HepG2 (cell line): ENCODE measurements around the gene KIF9. TPM values are rescaled to one million over a fixed set of nuclear protein-coding genes. Genes with fewer than 3 reads are reported as not detected.

Source experiments
- ATAC-seq: fragments of 200-7000 bp; cut with Tn5 transposase; 3 replicates; pipeline ENCODE4 v1.9.1; 2020; ENCODE audit warnings: mild to moderate bottlenecking, moderate library complexity
- BruUV-seq: library from RNA; stranded (reverse); fragments of 400-500 nt; replicated peaks from 2 replicates; lab custom pipeline; 2021; lab: Mats Ljungman, UMichigan
- CTCF ChIA-PET: fragments of 300-600 bp; formaldehyde crosslinking; extraction: SDS; loops from one replicate; lab custom pipeline; 2021; ENCODE audit warnings: low total read pairs, inconsistent platforms, low intra/inter-chr PET ratio; lab: Yijun Ruan, JAX
- POLR2A ChIA-PET: fragments of 350-600 bp; sonication (Branson Sonifier 250); formaldehyde crosslinking; loops from one replicate; lab custom pipeline; 2020; ENCODE audit warnings: antibody characterized with exemption, inconsistent platforms; lab: Yijun Ruan, JAX
- DNase-seq: peaks from one replicate; pipeline ENCODE4 v3.0.0-alpha.2; 2015; ENCODE audit warnings: low spot score
- FAIRE-seq: peaks from 3 replicates; lab custom pipeline; 2011; peaks lifted over from hg19 to GRCh38; lab: Jason Lieb, UNC
- H2AFZ ChIP-seq: one replicate; pipeline ENCODE4 v1.6.1; 2011; ENCODE audit warnings: low read length, inconsistent platforms
- H3K27ac ChIP-seq: fragments of 300-600 bp; 3 replicates; pipeline ENCODE4 v1.8.0; 2011; ENCODE audit warnings: mixed run types, mild to moderate bottlenecking, mixed read lengths, low read length, inconsistent platforms; ENCODE audit not compliant: insufficient read depth; ENCODE audit errors: extremely low read length
- H3K27me3 ChIP-seq, 2 experiments: fragments of 200-600 bp in 1 of 2; 2 replicates in 1 of 2; 3 replicates in 1 of 2; pipeline versions ENCODE4 v1.6.0 to v1.8.0; 2011; ENCODE audit warnings: low read length in 2 of 2, mild to moderate bottlenecking in 2 of 2, moderate library complexity in 2 of 2, inconsistent platforms in 1 of 2; ENCODE audit not compliant: insufficient read depth in 2 of 2, control insufficient read depth in 1 of 2
- H3K36me3 ChIP-seq, 2 experiments: fragments of 200-600 bp in 1 of 2; replicated peaks in 1 of 2; 2 replicates in 1 of 2; 3 replicates in 1 of 2; pipeline versions ENCODE4 v1.5.1 to v1.8.0; 2011; ENCODE audit warnings: low read length in 2 of 2, inconsistent platforms in 1 of 2; ENCODE audit not compliant: insufficient read depth in 2 of 2, control insufficient read depth in 1 of 2
- H3K4me1 ChIP-seq: 2 replicates; pipeline ENCODE4 v1.5.1; 2012; ENCODE audit warnings: low read length, inconsistent platforms; ENCODE audit not compliant: insufficient read depth
- H3K4me2 ChIP-seq: 2 replicates; pipeline ENCODE4 v1.6.0; 2011; ENCODE audit warnings: low read depth, low read length, inconsistent platforms
- H3K4me3 ChIP-seq, 3 experiments: fragments of 200-600 bp in 1 of 3; sonication (generic), shearing (Covaris generic) in 1 of 3; replicated peaks in 1 of 3; 2 replicates each; pipeline ENCODE4 v1.5.1; 2011 to 2016; ENCODE audit warnings: low read length in 3 of 3, inconsistent platforms in 2 of 3, low read depth in 2 of 3, mild to moderate bottlenecking in 2 of 3, control low read depth in 1 of 3, mixed read lengths in 1 of 3; ENCODE audit not compliant: insufficient read depth in 1 of 3
- H3K79me2 ChIP-seq: one replicate; pipeline ENCODE4 v1.6.1; 2011; ENCODE audit warnings: low read length, inconsistent platforms; ENCODE audit not compliant: insufficient read depth
- H3K9ac ChIP-seq: 2 replicates; pipeline ENCODE4 v1.6.0; 2011; ENCODE audit warnings: mild to moderate bottlenecking, low read depth, low read length, inconsistent platforms; ENCODE audit not compliant: insufficient read depth
- H3K9me3 ChIP-seq: 2 replicates; pipeline ENCODE4 v1.5.1; 2012; ENCODE audit warnings: mild to moderate bottlenecking, low read length
- H4K20me1 ChIP-seq: 2 replicates; pipeline ENCODE4 v1.6.0; 2011; ENCODE audit warnings: inconsistent platforms, mild to moderate bottlenecking, low read length, moderate library complexity; ENCODE audit not compliant: insufficient read depth
- BATF2 ChIP-seq: sonication (generic); formaldehyde crosslinking; IDR thresholded peaks from 2 replicates; pipeline ENCODE4 v1.8.0; 2022; ENCODE audit warnings: mild to moderate bottlenecking, missing genetic modification reagents, moderate library complexity
- DNMT3B ChIP-seq: conservative IDR thresholded peaks from 2 replicates; pipeline ENCODE4 v1.6.1; 2016; ENCODE audit warnings: missing biosample characterization, control low read depth
- EED ChIP-seq: sonication (generic); formaldehyde crosslinking; IDR thresholded peaks from 2 replicates; pipeline ENCODE4 v1.5.0; 2020; ENCODE audit warnings: mild to moderate bottlenecking, missing genetic modification reagents
- ELF3 ChIP-seq: IDR thresholded peaks from 2 replicates; pipeline ENCODE4 v1.6.1; 2016; ENCODE audit warnings: missing genetic modification reagents, missing compliant biosample characterization
- GLI4 ChIP-seq: sonication (generic); formaldehyde crosslinking; IDR thresholded peaks from 2 replicates; pipeline ENCODE4 v1.5.1; 2020; ENCODE audit warnings: missing genetic modification reagents, mild to moderate bottlenecking, moderate library complexity, borderline replicate concordance
- MXD3 ChIP-seq: IDR thresholded peaks from 2 replicates; pipeline ENCODE4 v1.6.1; 2016; ENCODE audit warnings: mild to moderate bottlenecking, missing biosample characterization, missing genetic modification reagents
- MZF1 ChIP-seq: sonication (generic); formaldehyde crosslinking; IDR thresholded peaks from 2 replicates; pipeline ENCODE4 v1.8.1; 2023; ENCODE audit warnings: mild to moderate bottlenecking, missing genetic modification reagents, borderline replicate concordance
- NONO ChIP-seq, 2 experiments: fragments of 450-650 bp in 1 of 2; sonication (generic) in 1 of 2; formaldehyde crosslinking in 1 of 2; IDR thresholded peaks in 1 of 2; conservative IDR thresholded peaks in 1 of 2; 2 replicates each; pipeline versions ENCODE4 v1.6.1 to v1.8.0; 2017 to 2022; ENCODE audit warnings: mild to moderate bottlenecking in 1 of 2, missing genetic modification reagents in 1 of 2, moderate library complexity in 1 of 2
- SNAPC2 ChIP-seq: sonication (generic); formaldehyde crosslinking; IDR thresholded peaks from 2 replicates; pipeline ENCODE4 v1.8.1; 2022; ENCODE audit warnings: mild to moderate bottlenecking, missing genetic modification reagents
- STAG1 ChIP-seq: sonication (generic); formaldehyde crosslinking; IDR thresholded peaks from 2 replicates; pipeline ENCODE4 v1.4.0; 2020; ENCODE audit warnings: missing genetic modification reagents
- SYNCRIP ChIP-seq: fragments of 200-400 bp; formaldehyde crosslinking; IDR thresholded peaks from 2 replicates; pipeline ENCODE4 v1.6.1; 2018; ENCODE audit warnings: mild to moderate bottlenecking, low read depth, low read length; ENCODE audit not compliant: insufficient read depth
- USF2 ChIP-seq, 2 experiments: sonication (generic) in 1 of 2; formaldehyde crosslinking in 1 of 2; IDR thresholded peaks; 2 replicates each; pipeline versions ENCODE4 v1.5.1 to v1.6.1; 2011 to 2020; ENCODE audit warnings: borderline replicate concordance in 1 of 2, low read depth in 1 of 2, low read length in 1 of 2, mild to moderate bottlenecking in 1 of 2, missing genetic modification reagents in 1 of 2, moderate library complexity in 1 of 2
- ZFP91 ChIP-seq: sonication (generic); formaldehyde crosslinking; IDR thresholded peaks from 2 replicates; pipeline ENCODE4 v1.9.0; 2022; ENCODE audit warnings: missing genetic modification reagents, mild to moderate bottlenecking, borderline replicate concordance
- ZNF33A ChIP-seq: sonication (generic); formaldehyde crosslinking; IDR thresholded peaks from 2 replicates; pipeline ENCODE4 v1.5.1; 2020; ENCODE audit warnings: missing genetic modification reagents, mild to moderate bottlenecking, moderate library complexity, borderline replicate concordance
- ZNF570 ChIP-seq: sonication (generic); formaldehyde crosslinking; IDR thresholded peaks from 2 replicates; pipeline ENCODE4 v1.4.0; 2020; ENCODE audit warnings: mild to moderate bottlenecking, missing genetic modification reagents, borderline replicate concordance
- ZSCAN25 ChIP-seq: sonication (generic); formaldehyde crosslinking; IDR thresholded peaks from 2 replicates; pipeline ENCODE4 v1.8.0; 2022; ENCODE audit warnings: mild to moderate bottlenecking, missing genetic modification reagents
- WGBS: methylation state at CpG from one replicate; pipeline ENCODE4 v1.1.6; 2017; ENCODE audit warnings: low lambda C conversion rate; 5-methylcytosine and 5-hydroxymethylcytosine counted together
- in situ Hi-C: cut with HindIII; loops from 2 replicates; pipeline ENCODE4 v1.10.0; 2017; ENCODE audit warnings: low pct_unique_long_range_greater_than_20kb; ENCODE audit not compliant: extremely low pct_ligation_motif_present
- intact Hi-C: fragments of 100-400 bp; cut with micrococcal nuclease; formaldehyde crosslinking; loops from one replicate; pipeline ENCODE4 v1.10.0; 2022; ENCODE audit not compliant: unreplicated experiment
- polyA plus RNA-seq, 8 experiments: library from polyadenylated mRNA; depleted of rRNA in 3 of 8; stranded (reverse) in 7 of 8; unstranded in 1 of 8; fragments of >200 nt; fragmentation: Illumina TruSeq in 4 of 8; extraction: Trizol in 4 of 8; gene quantifications; 2 replicates each; pipeline versions ENCODE4 v1.2.1 to v1.2.3, GENCODE V29; 2011 to 2016; ENCODE audit warnings: low read depth in 4 of 8, missing spikeins in 1 of 8, mixed read lengths in 1 of 8; ENCODE audit not compliant: insufficient read depth in 1 of 8
- total RNA-seq, 5 experiments: library from RNA; depleted of rRNA; stranded (reverse); fragments of >200 nt; fragmentation: Illumina TruSeq; extraction: Trizol; gene quantifications; 2 replicates each; pipeline ENCODE4 v1.2.3, GENCODE V29; 2016; ENCODE audit warnings: low read depth in 1 of 5

KIF9 gene
- total and polyA plus RNA-seq, 2 of the 13 experiments (the other 11 are each of a cell fraction or from before 2014, with no cell fraction given): 5.1 to 16.9 TPM

- no peak for FAIRE-seq
- in situ Hi-C loops: no loop called here
Measured at GRCh38 chr3:47306022-47306421, 23.4 kb upstream of the KIF9 start.

More at GRCh38 chr3:47306022-47306421, 23.4 kb upstream of the KIF9 start:
- Histone ChIP-seq H3K4me2 (no peak overlapping the region), H3K27me3 (no peaks in the 10 kb centered on the region), H3K9me3 (no peaks in the 10 kb centered on the region), H3K79me2 (peaks cover 17% of the 10 kb centered on the region), H3K27ac (no peak overlapping the region), H2AFZ (no peak overlapping the region), H3K4me1 (peaks cover 13% of the 10 kb centered on the region), H3K9ac (no peak overlapping the region), H3K4me3 (no peak overlapping the region), H3K36me3 (peaks cover 0 to 8% of the 10 kb centered on the region in 2 experiments; a peak in 1 of 5 replicates), H4K20me1 (no peaks in the 10 kb centered on the region)
- DNase-seq: no peak
- WGBS: 96% methylated on average over 2 of the region's 2 CpGs
- TF ChIP-seq GLI4 (no peak), BATF2 (no peak), NONO (IDR thresholded peaks at IDR 0.05) (no peak), NONO (CRISPR knock-in tag; conservative IDR thresholded peaks at IDR 0.05) (no peak), MZF1 (CRISPR knock-in tag) (no peak), EED (CRISPR knock-in tag) (no peak), ZFP91 (CRISPR knock-in tag) (no peak), ZSCAN25 (CRISPR knock-in tag) (no peak), ZNF33A (CRISPR knock-in tag) (no peak), ELF3 (CRISPR knock-in tag) (no peak), SYNCRIP (no peak), STAG1 (CRISPR knock-in tag) (no peak), USF2 (IDR thresholded peaks at IDR 0.05; ENCODE audit: low read depth, low read length) (no peak), USF2 (CRISPR knock-in tag; IDR thresholded peaks at IDR 0.05; ENCODE audit: borderline replicate concordance) (no peak), MXD3 (CRISPR knock-in tag) (no peak), ZNF570 (no peak), DNMT3B (no peak), SNAPC2 (no peak)
- BruUV-seq: no TSS peak
- intact Hi-C loops: no loop called here
- ChIA-PET CTCF (no interaction called here), POLR2A (no interaction called here)
- no peak for ATAC-seq
